ENCODE data around the gene MRAS.
A peak's percentile ranks its signal among the peaks of the same experiment; 100 is the strongest.

The MRAS gene

GRCh38 chr3:138361561-138361971 lies 13.2 kb downstream of the MRAS start:
- no peak overlapping the region for H3K4me3 ChIP-seq (ENCODE audit: low read depth, low read length)
- DNase-seq (ENCODE audit: low read depth), result peak; percentile 53
- TF ChIP-seq MAX (IDR thresholded peaks at IDR 0.05; ENCODE audit: low read depth, low read length) (no peak), CTCF (IDR thresholded peaks at IDR 0.05; ENCODE audit: low read depth, low read length) (no peak), MYC (IDR thresholded peaks at IDR 0.05; ENCODE audit: low read depth, low read length) (no peak), POLR2A (IDR thresholded peaks at IDR 0.05; ENCODE audit: extremely low read depth, insufficient read length) (no peak)

- no peak for DNase-seq (ENCODE audit: low read depth)
Measured at GRCh38 chr3:138362538-138362937, 14.2 kb downstream of the MRAS start.

GRCh38 chr3:138363322-138363721 lies 14.9 kb downstream of the MRAS start:
- no peak overlapping the region for H3K4me3 ChIP-seq (ENCODE audit: low read depth, low read length)
- no peak for TF ChIP-seq POLR2A (IDR thresholded peaks at IDR 0.05; ENCODE audit: extremely low read depth, insufficient read length)
- no peak for DNase-seq (ENCODE audit: low read depth)

More at GRCh38 chr3:138362538-138362937, 14.2 kb downstream of the MRAS start:
- H3K4me3 ChIP-seq (ENCODE audit: low read depth, low read length), result no peak overlapping the region
- TF ChIP-seq MAX (IDR thresholded peaks at IDR 0.05; ENCODE audit: low read depth, low read length) (no peak), MYC (IDR thresholded peaks at IDR 0.05; ENCODE audit: low read depth, low read length) (no peak), POLR2A (IDR thresholded peaks at IDR 0.05; ENCODE audit: extremely low read depth, insufficient read length) (no peak), CTCF (IDR thresholded peaks at IDR 0.05; ENCODE audit: low read depth, low read length) (no peak)

- no peak overlapping the region for H3K4me3 ChIP-seq (ENCODE audit: low read depth, low read length)
- TF ChIP-seq POLR2A (IDR thresholded peaks at IDR 0.05; ENCODE audit: extremely low read depth, insufficient read length) (no peak), MAX (IDR thresholded peaks at IDR 0.05; ENCODE audit: low read depth, low read length) (no peak), MYC (IDR thresholded peaks at IDR 0.05; ENCODE audit: low read depth, low read length) (no peak), CTCF (IDR thresholded peaks at IDR 0.05; ENCODE audit: low read depth, low read length) (no peak)
- no peak for DNase-seq (ENCODE audit: low read depth)
Measured at GRCh38 chr3:138364356-138365252, 16.2 kb downstream of the MRAS start.

- H3K4me3 ChIP-seq (ENCODE audit: low read depth, low read length), result no peak overlapping the region
- no peak for DNase-seq (ENCODE audit: low read depth)
- TF ChIP-seq MAX (IDR thresholded peaks at IDR 0.05; ENCODE audit: low read depth, low read length) (no peak), CTCF (IDR thresholded peaks at IDR 0.05; ENCODE audit: low read depth, low read length) (no peak), MYC (IDR thresholded peaks at IDR 0.05; ENCODE audit: low read depth, low read length) (no peak), POLR2A (IDR thresholded peaks at IDR 0.05; ENCODE audit: extremely low read depth, insufficient read length) (no peak)
Measured at GRCh38 chr3:138365253-138365555, 16.8 kb downstream of the MRAS start.

GRCh38 chr3:138366006-138366759 lies 17.8 kb downstream of the MRAS start:
- H3K4me3 ChIP-seq (ENCODE audit: low read depth, low read length), result no peak overlapping the region
- DNase-seq (ENCODE audit: low read depth), result no peak
- no peak for TF ChIP-seq MAX (IDR thresholded peaks at IDR 0.05; ENCODE audit: low read depth, low read length)
- no peak for TF ChIP-seq CTCF (IDR thresholded peaks at IDR 0.05; ENCODE audit: low read depth, low read length)
- TF ChIP-seq POLR2A (IDR thresholded peaks at IDR 0.05; ENCODE audit: extremely low read depth, insufficient read length), result no peak
- no peak for TF ChIP-seq MYC (IDR thresholded peaks at IDR 0.05; ENCODE audit: low read depth, low read length)

All from NB4 (cell line).